ENCODE data around the gene HOXA2.

- TF ChIP-seq CTCF (IDR thresholded peaks at IDR 0.05) (no peak), POLR2A (IDR thresholded peaks at IDR 0.05) (no peak)
These were observed 10.3 kb downstream of the HOXA2 start for GRCh38 chr7:27091941-27092818.
